Measurements from ENCODE around the gene PDZD2. TPM values are rescaled to one million over a fixed set of nuclear protein-coding genes. Genes with fewer than 3 reads are reported as not detected.
A peak's percentile ranks its signal among the peaks of the same experiment; 100 is the strongest.
"Not testable (repeated sequence)": the region's sequence is repeated elsewhere in the genome, so short reads cannot be mapped to it uniquely, and the experiment has no call there.

The PDZD2 gene
- total RNA-seq, 5 donors from 2014 or later (not counting 1 experiment from before 2014, with no cell fraction given), result 0.66 to 2.2 (median 1.2) TPM

GRCh38 chr5:32072054-32072453 lies 433.1 kb downstream of the PDZD2 start:
- Histone ChIP-seq H3K9me3 (no peaks in the 10 kb centered on the region), H3K27me3 (replicated peaks in 1 of 2; ENCODE audit: control insufficient read depth in 2 of 2, extremely low read depth in 1 of 2, insufficient read depth in 2 of 2, low read length in 1 of 2) (no peaks in the 10 kb centered on the region), H3K27ac (ENCODE audit: low read length) (no peak overlapping the region), H3K4me3 (ENCODE audit: control insufficient read depth in 1 of 2, extremely low read depth in 1 of 2, low read length in 1 of 2) (no peak overlapping the region), H3K36me3 (ENCODE audit: control insufficient read depth in 2 of 2, extremely low read depth in 1 of 2, insufficient read depth in 1 of 2, low read length in 1 of 2) (no peaks in the 10 kb centered on the region), H3K4me1 (ENCODE audit: control insufficient read depth in 1 of 2, extremely low read depth in 1 of 2, insufficient read depth in 2 of 2, low read length in 2 of 2) (no peaks in the 10 kb centered on the region)
- ATAC-seq (replicated peaks in 1 of 4), result no peak
- POLR2A ChIA-PET, result no interaction called here
- Mint-ChIP-seq H3K36me3 (no peaks in the 10 kb centered on the region), H3K4me3 (no peak overlapping the region), H3K27ac (no peak overlapping the region), H3K9me3 (no peaks in the 10 kb centered on the region), H3K27me3 (no peaks in the 10 kb centered on the region), H3K4me1 (no peaks in the 10 kb centered on the region)
- DNase-seq, result no peak
- WGBS (ENCODE audit: insufficient coverage), result 96% methylated on average over 10 of the region's 14 CpGs
- CTCF ChIA-PET, result interaction anchor here in 1 of 2 donors (0.6 kb wide), 1 partner anchor 247 kb away, joined by 3 read pairs; no protein-coding TSS in a partner anchor

- POLR2A ChIA-PET, result no interaction called here
- CTCF ChIA-PET, result interaction anchor here in 1 of 2 donors (0.6 to 1.3 kb wide), 3 partner anchors 63 to 245 kb away, joined by 3 to 5 read pairs (median 4); no protein-coding TSS in a partner anchor
- no peak for DNase-seq
- Mint-ChIP-seq H3K36me3 (no peaks in the 10 kb centered on the region), H3K27ac (no peak overlapping the region), H3K4me3 (no peak overlapping the region), H3K4me1 (no peaks in the 10 kb centered on the region), H3K9me3 (no peaks in the 10 kb centered on the region), H3K27me3 (no peaks in the 10 kb centered on the region)
- no peak overlapping the region for H3K4me3 ChIP-seq (ENCODE audit: control insufficient read depth in 1 of 2, extremely low read depth in 1 of 2, low read length in 1 of 2)
- H3K36me3 ChIP-seq (ENCODE audit: control insufficient read depth in 2 of 2, extremely low read depth in 1 of 2, insufficient read depth in 1 of 2, low read length in 1 of 2), result no peaks in the 10 kb centered on the region
- H3K4me1 ChIP-seq (ENCODE audit: control insufficient read depth in 1 of 2, extremely low read depth in 1 of 2, insufficient read depth in 2 of 2, low read length in 2 of 2), result no peaks in the 10 kb centered on the region
- no peak for ATAC-seq (replicated peaks in 1 of 4)
- no peaks in the 10 kb centered on the region for H3K27me3 ChIP-seq (replicated peaks in 1 of 2; ENCODE audit: control insufficient read depth in 2 of 2, extremely low read depth in 1 of 2, insufficient read depth in 2 of 2, low read length in 1 of 2)
- H3K9me3 ChIP-seq, result no peaks in the 10 kb centered on the region
- WGBS (ENCODE audit: insufficient coverage), result 75% methylated on average over 5 of the region's 5 CpGs
- no peak overlapping the region for H3K27ac ChIP-seq (ENCODE audit: low read length)
These were observed 435.5 kb downstream of the PDZD2 start for GRCh38 chr5:32074401-32074800.

- Histone ChIP-seq H3K27me3 (replicated peaks in 1 of 2; ENCODE audit: control insufficient read depth in 2 of 2, extremely low read depth in 1 of 2, insufficient read depth in 2 of 2, low read length in 1 of 2) (no peaks in the 10 kb centered on the region), H3K36me3 (ENCODE audit: control insufficient read depth in 2 of 2, extremely low read depth in 1 of 2, insufficient read depth in 1 of 2, low read length in 1 of 2) (no peaks in the 10 kb centered on the region), H3K4me1 (ENCODE audit: control insufficient read depth in 1 of 2, extremely low read depth in 1 of 2, insufficient read depth in 2 of 2, low read length in 2 of 2) (no peaks in the 10 kb centered on the region), H3K4me3 (ENCODE audit: control insufficient read depth in 1 of 2, extremely low read depth in 1 of 2, low read length in 1 of 2) (no peak overlapping the region), H3K9me3 (no peaks in the 10 kb centered on the region), H3K27ac (ENCODE audit: low read length) (no peak overlapping the region)
- H3K9me3 Mint-ChIP-seq, result no peaks in the 10 kb centered on the region
- ChIA-PET CTCF (interaction anchor here (0.6 to 1.9 kb wide), 18 partner anchors 8 to 495 kb away, joined by 3 to 13 read pairs (median 4); partner anchors contain the start of gene PDZD2 (in 1 of the 2)), POLR2A (no interaction called here)
- H3K27ac Mint-ChIP-seq, result no peak overlapping the region
- no peaks in the 10 kb centered on the region for H3K27me3 Mint-ChIP-seq
- DNase-seq (peak in 30 of 35 experiments; percentile 5 to 63 (median 34)), ATAC-seq (replicated peaks in 1 of 4) (peak in 2 of 4 experiments; percentile 38 to 42)
- WGBS (ENCODE audit: insufficient coverage), result no CpG with 5 or more reads among the region's 4 CpGs
- no peak overlapping the region for H3K4me3 Mint-ChIP-seq
- H3K36me3 Mint-ChIP-seq, result no peaks in the 10 kb centered on the region
- no peaks in the 10 kb centered on the region for H3K4me1 Mint-ChIP-seq
These were observed 438.1 kb downstream of the PDZD2 start for GRCh38 chr5:32076699-32077695.

GRCh38 chr5:32078855-32079254 lies 439.9 kb downstream of the PDZD2 start:
- not testable (repeated sequence) for H3K27me3 ChIP-seq (replicated peaks in 1 of 2; ENCODE audit: control insufficient read depth in 2 of 2, extremely low read depth in 1 of 2, insufficient read depth in 2 of 2, low read length in 1 of 2); H3K9me3 Mint-ChIP-seq; H3K9me3 ChIP-seq; ATAC-seq (replicated peaks in 1 of 4); H3K36me3 Mint-ChIP-seq; H3K4me1 ChIP-seq (ENCODE audit: control insufficient read depth in 1 of 2, extremely low read depth in 1 of 2, insufficient read depth in 2 of 2, low read length in 2 of 2); DNase-seq; H3K4me3 Mint-ChIP-seq; H3K27ac Mint-ChIP-seq; H3K36me3 ChIP-seq (ENCODE audit: control insufficient read depth in 2 of 2, extremely low read depth in 1 of 2, insufficient read depth in 1 of 2, low read length in 1 of 2); H3K4me1 Mint-ChIP-seq; H3K27me3 Mint-ChIP-seq; H3K27ac ChIP-seq (ENCODE audit: low read length); H3K4me3 ChIP-seq (ENCODE audit: control insufficient read depth in 1 of 2, extremely low read depth in 1 of 2, low read length in 1 of 2)
- 92% methylated on average over 2 of the region's 6 CpGs for WGBS (ENCODE audit: insufficient coverage)
- POLR2A ChIA-PET, result interaction anchor here in 1 of 2 donors (0.6 kb wide), 1 partner anchor 262 kb away, joined by 3 read pairs; no protein-coding TSS in a partner anchor
- CTCF ChIA-PET, result interaction anchor here (0.6 to 0.7 kb wide), 6 partner anchors 9 to 497 kb away, joined by 3 to 7 read pairs (median 4); no protein-coding TSS in a partner anchor

- no CpG with 5 or more reads among the region's 1 CpG for WGBS (ENCODE audit: insufficient coverage)
- H3K27ac Mint-ChIP-seq; H3K36me3 ChIP-seq (ENCODE audit: control insufficient read depth in 2 of 2, extremely low read depth in 1 of 2, insufficient read depth in 1 of 2, low read length in 1 of 2); CTCF ChIA-PET; POLR2A ChIA-PET; H3K4me3 ChIP-seq (ENCODE audit: control insufficient read depth in 1 of 2, extremely low read depth in 1 of 2, low read length in 1 of 2); H3K4me1 ChIP-seq (ENCODE audit: control insufficient read depth in 1 of 2, extremely low read depth in 1 of 2, insufficient read depth in 2 of 2, low read length in 2 of 2); DNase-seq; ATAC-seq (replicated peaks in 1 of 4); H3K36me3 Mint-ChIP-seq; H3K27me3 Mint-ChIP-seq; H3K9me3 Mint-ChIP-seq; H3K9me3 ChIP-seq; H3K27me3 ChIP-seq (replicated peaks in 1 of 2; ENCODE audit: control insufficient read depth in 2 of 2, extremely low read depth in 1 of 2, insufficient read depth in 2 of 2, low read length in 1 of 2); H3K27ac ChIP-seq (ENCODE audit: low read length); H3K4me3 Mint-ChIP-seq; H3K4me1 Mint-ChIP-seq: not testable (repeated sequence)
These were observed 441.6 kb downstream of the PDZD2 start for GRCh38 chr5:32080565-32080964.

- no peak overlapping the region for H3K4me3 Mint-ChIP-seq
- DNase-seq (no peak), ATAC-seq (replicated peaks in 1 of 4) (no peak)
- Histone ChIP-seq H3K36me3 (ENCODE audit: control insufficient read depth in 2 of 2, extremely low read depth in 1 of 2, insufficient read depth in 1 of 2, low read length in 1 of 2) (no peaks in the 10 kb centered on the region), H3K4me3 (ENCODE audit: control insufficient read depth in 1 of 2, extremely low read depth in 1 of 2, low read length in 1 of 2) (no peak overlapping the region), H3K27ac (ENCODE audit: low read length) (no peak overlapping the region), H3K27me3 (replicated peaks in 1 of 2; ENCODE audit: control insufficient read depth in 2 of 2, extremely low read depth in 1 of 2, insufficient read depth in 2 of 2, low read length in 1 of 2) (no peaks in the 10 kb centered on the region), H3K4me1 (ENCODE audit: control insufficient read depth in 1 of 2, extremely low read depth in 1 of 2, insufficient read depth in 2 of 2, low read length in 2 of 2) (no peaks in the 10 kb centered on the region), H3K9me3 (no peaks in the 10 kb centered on the region)
- ChIA-PET POLR2A (no interaction called here), CTCF (no interaction called here)
- no peaks in the 10 kb centered on the region for H3K36me3 Mint-ChIP-seq
- H3K4me1 Mint-ChIP-seq, result no peaks in the 10 kb centered on the region
- WGBS (ENCODE audit: insufficient coverage), result 77% methylated on average over 2 of the region's 4 CpGs
- H3K27ac Mint-ChIP-seq, result no peak overlapping the region
- no peaks in the 10 kb centered on the region for H3K9me3 Mint-ChIP-seq
- no peaks in the 10 kb centered on the region for H3K27me3 Mint-ChIP-seq
These were observed 443.8 kb downstream of the PDZD2 start for GRCh38 chr5:32082701-32083100.

All from T-cell (primary cell).